GM19468 (cell line): ENCODE data around the gene DYNC2I2.

ENCODE experiments used
- ATAC-seq: cut with Tn5 transposase; IDR thresholded peaks from one replicate; pipeline ENCODE4 v1.9.1; 2021; ENCODE audit warnings: mild to moderate bottlenecking, moderate library complexity, moderate number of reproducible peaks; ENCODE audit not compliant: unreplicated experiment; ENCODE audit errors: extremely low read depth

DYNC2I2 gene

DNA sequence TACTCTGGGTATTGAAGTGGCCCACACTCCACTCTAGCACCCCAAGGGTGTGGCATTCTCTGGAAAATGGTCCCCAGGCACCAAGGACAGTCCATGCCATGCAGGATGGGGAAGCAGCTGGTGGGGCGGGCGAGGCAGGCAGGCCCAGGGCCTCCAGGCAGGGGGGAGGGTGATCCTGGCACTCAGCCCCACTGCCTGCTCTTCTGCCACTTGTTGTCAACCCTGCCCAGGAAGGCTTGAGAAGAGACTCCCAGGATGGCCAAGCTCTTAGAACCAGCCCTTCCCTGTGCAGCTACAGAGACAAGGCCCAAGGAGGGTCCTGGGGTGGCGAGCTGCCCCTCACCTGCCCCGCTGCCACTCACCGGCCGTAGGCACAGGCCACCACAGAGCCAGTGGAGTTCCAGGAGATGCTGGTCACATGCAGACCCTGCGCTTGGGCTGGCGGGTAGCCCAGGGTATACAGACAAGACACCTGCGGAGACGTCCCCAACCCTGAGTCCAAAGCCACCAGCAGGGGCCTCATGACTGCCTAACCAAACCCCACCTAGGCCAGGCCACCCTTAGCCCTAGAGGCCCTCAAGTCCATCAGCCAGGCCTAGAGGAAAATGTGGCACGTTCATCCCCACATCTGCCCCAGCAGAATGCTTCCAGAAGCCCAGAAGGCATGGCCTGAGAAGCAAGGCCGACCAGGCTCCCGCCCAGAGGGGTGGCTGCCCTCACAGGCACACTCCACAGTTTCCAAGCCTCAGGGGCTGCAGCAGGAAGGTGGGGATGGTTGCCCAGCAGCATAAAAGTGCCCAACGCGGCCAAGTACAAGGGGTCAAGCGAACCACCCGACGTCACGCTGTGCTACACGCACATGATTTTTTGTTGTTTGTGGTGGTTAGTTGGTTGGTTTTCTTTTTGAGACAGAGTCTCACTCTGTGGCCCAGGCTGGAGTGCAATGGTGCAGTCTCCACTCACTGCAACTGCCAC, 19.8 kb downstream of the DYNC2I2 start:
- ATAC-seq = no peak

DNA sequence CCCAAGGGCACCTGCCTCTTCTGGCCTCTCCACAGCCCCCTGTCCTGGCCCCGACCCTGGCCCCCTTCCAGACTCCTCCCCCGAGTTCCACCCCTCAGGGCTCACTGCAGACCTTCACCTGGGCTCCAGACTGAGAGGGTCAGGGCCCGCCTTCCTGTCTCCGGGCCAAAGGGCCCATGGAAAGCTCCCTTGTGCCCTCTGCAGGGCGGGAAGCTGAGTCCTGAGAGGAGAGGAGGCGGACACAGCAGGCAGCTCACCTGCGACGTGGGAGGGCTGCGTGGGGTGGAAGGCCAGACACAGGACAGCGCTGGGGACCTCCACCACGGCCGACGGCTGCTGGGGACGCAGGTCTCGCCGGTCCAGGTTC, 20.6 kb downstream of the DYNC2I2 start:
- ATAC-seq = no peak

DNA sequence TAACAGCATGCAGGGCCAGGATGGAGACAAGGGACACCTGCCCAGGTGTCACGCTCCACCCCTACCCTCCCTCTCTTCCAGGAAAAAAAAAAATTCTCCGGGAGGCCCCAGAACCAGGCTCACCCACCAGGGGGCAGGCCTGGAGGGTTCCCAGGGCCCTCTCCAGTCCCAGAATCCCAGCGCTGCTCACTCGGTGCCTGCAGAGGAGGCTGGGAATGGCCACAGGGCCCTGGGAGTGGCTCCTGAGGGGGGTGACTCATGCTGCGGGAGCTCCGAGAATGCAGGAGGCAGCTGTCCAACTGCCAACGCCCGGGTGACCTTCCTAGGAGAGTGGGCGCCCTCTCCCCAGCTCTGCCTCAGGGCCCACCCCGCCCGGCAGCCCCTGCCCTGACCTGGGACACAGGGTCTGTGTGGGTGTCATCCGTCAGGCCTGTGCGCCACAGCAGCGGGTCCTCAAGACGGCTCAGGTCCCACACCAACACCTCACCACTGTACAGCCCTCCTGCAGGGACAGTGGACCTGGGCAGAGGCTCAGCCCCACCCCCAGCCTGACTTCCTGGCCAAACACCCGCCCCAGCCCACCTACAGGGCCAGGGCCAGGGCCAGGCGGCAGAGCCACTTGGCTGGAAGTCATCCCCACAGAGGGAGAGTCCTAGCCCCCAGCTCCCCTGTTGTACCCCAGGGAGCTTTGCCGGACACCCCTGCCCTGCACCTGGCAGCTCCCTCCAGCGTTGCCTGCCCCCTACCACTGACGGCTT, 21.2 kb downstream of the DYNC2I2 start:
- no peak for ATAC-seq

DNA sequence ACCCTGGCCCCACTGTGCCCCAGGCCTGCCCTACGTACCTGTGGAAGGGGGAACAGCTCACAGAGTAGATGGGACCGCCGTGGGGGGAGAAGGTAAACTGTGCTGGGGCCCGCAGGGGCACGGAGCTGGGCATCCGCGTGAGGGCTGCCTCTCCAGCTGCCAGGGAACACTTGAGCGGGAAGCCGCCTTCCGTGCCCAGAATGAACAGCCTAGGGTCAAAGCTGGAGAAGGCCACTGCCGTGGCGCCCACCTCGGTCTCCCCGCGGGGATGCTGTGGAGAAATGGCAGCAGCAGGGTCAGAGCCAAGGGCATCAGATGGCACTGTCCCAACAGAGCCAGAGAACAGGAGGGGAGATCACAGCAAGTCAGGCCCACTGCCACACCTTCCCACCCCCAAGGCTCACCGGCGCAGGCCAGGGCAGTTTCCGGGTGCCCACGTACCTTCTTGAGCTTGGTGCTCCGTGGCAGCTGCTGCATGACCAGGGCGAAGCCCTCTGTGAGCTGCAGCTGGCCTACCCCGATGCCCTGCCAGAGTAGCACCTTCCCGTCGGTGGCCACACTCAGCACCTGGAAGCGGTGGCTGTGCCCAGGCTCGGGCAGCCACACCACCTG, 21.9 kb downstream of the DYNC2I2 start:
- no peak for ATAC-seq

DNA sequence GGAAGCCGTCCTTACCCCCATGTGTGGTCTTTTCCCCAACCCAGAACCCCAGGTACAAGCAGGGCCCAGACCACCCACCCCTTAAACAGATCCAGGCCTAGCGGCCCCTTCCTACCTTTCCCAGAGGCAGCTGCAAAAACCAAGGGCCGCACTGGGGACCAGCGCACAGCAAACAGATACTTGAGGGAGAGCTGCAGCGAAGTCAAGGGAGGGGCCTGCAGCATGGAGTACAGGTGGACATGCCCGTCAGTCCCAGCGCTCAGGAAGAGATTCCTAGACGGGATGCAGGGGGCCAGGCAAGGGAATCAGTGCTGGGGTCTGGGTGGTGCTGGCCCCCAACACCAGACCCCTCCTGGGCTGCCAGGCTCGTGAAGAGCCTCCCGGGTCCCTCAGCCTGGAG, 22.5 kb downstream of the DYNC2I2 start:
- no peak for ATAC-seq

DNA sequence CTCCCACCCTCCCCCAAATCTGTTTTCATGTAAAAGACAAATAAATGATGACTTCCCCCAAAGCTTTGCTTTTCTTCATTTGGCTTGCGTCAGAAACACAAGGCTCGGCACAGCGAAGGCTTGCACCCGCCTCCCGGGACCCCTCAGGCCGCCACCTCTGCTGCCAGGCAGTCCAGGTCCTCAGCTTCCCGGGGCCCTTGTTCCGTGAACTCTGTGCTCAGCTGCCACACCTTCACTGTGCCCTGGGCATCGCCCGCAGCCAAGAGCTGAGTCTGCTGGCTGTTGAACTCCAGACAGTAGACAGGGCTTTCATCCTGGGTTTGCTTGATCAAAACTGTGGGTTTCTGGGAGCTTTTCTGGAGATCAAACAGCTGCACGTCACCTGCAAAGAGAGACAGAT, 23.0 kb downstream of the DYNC2I2 start:
- ATAC-seq = no peak

DNA sequence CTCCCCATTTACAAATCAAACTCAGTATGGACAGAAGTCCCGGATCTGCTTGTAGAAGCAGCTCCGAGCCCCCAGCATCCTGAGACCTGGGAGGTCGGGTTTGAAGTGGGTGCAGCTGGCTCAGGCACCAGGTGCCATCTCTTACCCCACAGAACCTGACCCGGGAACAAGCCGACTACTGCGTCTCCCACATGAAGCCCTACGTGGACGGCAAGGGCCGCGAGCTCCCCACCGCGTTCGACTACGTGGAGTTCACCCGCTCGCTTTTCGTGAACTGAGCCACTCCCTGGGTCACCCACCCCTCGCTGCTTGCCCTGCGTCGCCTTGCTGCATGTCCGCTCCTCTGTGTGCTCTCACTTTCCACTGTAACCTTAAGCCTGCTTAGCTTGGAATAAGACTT, 23.6 kb downstream of the DYNC2I2 start:
- ATAC-seq = no peak

DNA sequence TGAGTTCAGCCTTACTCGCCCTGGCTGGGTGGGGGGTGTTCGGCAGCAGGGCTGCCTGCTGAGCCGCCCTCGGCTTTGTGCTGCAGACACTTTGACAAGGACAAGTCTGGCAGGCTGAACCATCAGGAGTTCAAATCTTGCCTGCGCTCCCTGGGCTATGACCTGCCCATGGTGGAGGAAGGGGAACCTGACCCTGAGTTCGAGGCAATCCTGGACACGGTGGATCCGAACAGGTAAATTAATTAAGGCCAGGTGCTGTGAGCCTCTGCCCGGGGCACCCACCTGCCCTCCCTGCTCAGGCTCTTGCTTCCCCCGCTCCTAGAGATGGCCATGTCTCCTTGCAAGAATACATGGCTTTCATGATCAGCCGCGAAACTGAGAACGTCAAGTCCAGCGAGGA, 24.2 kb downstream of the DYNC2I2 start:
- no peak for ATAC-seq

DNA sequence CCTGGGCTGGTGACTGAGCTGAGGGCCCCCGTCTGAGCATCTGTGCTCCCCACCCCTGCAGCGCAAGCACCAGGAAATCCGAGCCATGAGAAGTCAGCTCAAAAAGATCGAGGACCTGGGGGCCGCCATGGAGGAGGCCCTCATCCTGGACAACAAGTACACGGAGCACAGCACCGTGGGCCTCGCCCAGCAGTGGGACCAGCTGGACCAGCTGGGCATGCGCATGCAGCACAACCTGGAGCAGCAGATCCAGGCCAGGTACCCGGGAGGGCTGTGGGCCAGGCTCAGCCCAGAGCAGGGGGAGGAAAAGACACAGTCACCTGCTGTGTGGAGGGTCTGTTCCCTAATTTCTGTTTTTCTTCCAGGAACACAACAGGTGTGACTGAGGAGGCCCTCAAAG, 24.6 kb downstream of the DYNC2I2 start:
- ATAC-seq = no peak

DNA sequence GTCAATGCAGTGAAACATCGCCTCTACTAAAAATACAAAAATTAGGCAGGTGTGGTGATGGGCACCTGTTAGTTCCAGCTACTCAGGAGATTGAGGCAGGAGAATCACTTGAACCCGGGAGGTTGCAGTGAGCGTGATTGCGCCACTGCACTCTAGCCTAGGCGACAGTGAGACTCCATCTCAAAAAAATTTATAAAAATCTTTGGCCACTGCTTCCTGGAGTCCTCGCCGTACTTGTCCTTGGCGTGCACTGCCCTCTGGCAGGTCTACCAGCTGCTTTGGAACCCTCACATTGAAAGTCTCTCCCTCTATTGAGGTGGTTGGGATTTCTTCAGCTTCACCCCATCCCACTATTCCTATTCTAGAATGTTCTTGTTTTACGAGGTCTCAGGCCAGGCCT, 25.0 kb downstream of the DYNC2I2 start:
- ATAC-seq = no peak

DNA sequence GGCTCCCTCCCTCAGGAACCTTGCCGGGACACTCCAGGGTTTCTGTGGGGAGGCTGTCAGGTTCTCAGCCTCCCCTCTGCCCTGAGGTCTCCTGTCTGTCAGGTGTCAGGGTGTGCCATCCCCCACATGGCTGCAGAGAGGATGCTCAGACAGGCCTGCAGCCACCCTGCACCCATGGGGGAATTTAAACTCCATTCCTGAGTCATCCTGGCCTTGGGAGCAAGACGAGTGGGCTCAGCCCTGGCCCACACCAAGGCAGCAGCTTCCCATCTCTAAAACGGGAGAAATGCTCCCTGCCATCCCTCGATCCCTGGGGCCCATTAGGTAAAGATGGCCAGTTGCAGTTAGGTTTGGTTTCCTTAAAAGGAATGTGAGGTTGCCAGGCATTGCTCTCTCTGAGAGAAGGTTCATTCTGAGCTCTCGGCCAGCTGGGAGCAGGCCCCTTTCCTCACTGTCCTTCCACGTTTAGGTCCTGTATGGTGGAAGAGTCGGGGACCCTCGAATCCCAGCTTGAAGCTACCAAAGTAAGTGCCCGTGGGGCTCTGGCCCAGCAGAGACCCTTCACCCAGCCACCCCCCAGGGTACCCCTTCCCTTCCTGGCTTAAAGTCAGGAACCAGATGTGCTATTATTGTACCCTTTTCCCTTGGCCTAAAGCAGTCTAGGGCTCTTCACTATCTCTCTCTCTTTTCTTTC, 26.6 kb downstream of the DYNC2I2 start:
- no peak for ATAC-seq

DNA sequence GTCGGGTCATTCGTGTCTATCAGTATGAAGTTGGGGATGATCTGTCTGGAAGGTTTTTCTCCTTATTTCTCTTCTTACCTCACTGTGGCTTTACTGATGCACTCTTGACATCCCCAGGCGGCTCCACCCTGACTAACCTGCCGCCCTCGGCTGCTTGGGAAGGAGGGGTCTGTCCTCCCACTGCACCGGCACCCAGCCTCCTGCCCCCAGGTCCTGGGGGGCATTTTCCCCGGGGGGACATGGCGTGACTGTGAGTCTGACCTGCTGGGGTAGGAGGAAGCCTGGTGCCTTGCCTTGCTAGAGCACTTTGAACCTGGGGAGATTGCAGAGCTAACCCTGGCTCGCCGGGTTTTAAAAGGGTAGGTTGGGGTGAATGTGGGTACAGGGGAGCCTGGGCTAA, 27.5 kb downstream of the DYNC2I2 start:
- ATAC-seq = no peak

DNA sequence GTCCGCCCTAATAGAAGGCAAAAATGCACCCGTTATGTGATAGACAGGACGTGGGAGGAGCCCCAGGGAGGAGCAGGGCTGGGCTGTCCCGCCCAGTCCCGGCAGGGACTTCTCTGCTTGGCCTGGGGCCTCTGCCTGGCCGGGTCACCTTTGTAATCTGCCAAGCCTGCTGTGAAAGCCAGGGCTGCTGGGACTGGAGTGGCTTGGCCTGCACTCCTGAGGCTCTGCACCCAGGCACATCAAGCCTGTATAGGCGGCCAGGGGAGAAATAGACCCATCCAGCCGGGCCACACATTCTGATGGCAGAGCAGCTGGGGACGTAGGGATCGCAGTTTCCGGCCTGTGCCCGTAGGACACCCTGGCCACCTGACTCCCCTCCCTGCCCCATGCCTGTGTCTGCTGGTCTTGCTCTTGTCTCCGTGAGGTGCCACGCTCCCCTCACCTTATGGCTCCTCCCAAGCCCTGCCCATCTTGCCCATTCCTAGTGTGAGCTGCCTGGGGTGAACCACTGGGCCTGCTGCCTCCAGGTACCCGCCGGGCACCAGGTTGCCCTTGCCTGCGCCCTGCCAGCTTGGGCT, 28.1 kb downstream of the DYNC2I2 start:
- no peak for ATAC-seq

DNA sequence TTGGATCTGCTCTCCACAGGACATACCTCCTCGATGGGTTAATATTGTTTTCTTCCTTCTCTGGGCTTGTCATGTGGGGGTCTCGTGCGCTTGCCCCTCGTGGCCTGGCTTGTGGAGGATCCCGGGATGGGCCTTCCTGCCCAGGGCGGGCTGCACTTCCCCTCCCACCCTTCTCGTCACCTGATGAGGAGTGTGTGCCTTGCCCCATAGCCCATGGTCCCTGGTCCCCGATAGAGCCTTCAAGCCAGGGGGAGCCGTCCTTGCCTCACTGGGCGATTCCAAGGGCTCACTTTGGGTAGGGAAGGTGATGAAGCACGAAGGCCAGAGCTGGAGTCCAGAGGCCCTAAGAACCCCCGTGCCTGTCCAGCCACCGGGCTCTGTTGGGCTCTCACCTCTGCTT, 28.7 kb downstream of the DYNC2I2 start:
- ATAC-seq = no peak

DNA sequence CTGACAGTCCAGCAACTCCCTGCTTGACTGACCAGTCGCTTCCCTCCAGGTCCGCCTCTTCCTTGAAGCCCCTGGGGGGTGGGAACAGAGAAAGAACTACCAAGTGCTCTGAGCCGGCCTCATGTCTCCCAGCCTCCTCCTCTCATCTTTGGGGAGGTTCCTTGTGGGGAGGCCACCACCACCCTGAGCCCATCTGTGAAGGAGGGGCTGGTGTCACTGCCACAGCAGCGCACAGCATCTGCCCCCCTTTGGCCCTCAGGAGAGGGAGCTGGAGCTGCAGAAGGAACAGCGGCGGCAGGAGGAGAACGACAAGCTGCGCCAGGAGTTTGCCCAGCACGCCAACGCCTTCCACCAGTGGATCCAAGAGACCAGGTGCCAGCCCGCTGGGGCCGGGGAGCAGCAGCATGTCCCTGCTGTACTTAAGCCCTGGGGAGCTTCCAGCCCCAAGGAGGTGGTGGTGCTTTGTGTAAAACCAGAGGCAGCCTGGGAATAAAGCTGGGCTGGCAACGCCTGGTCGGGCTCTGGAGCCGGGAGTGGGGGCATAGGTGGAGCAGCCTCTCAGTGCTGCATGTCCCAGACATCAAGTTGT, 29.4 kb downstream of the DYNC2I2 start:
- no peak for ATAC-seq

DNA sequence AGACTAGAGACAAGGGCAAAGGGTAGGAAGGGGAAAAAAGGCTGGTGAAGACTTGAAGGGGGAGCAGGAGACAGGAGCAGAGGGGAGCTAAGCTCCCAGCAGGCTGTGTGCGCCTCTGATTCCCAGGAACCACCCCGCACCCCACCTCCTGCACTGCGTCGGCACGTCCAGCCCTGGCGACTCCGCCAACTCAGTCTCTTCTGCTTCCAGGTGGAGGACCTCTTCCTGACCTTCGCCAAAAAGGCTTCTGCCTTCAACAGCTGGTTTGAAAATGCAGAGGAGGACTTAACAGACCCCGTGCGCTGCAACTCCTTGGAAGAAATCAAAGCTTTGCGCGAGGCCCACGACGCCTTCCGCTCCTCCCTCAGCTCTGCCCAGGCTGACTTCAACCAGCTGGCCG, 30.5 kb downstream of the DYNC2I2 start:
- ATAC-seq = no peak

DNA sequence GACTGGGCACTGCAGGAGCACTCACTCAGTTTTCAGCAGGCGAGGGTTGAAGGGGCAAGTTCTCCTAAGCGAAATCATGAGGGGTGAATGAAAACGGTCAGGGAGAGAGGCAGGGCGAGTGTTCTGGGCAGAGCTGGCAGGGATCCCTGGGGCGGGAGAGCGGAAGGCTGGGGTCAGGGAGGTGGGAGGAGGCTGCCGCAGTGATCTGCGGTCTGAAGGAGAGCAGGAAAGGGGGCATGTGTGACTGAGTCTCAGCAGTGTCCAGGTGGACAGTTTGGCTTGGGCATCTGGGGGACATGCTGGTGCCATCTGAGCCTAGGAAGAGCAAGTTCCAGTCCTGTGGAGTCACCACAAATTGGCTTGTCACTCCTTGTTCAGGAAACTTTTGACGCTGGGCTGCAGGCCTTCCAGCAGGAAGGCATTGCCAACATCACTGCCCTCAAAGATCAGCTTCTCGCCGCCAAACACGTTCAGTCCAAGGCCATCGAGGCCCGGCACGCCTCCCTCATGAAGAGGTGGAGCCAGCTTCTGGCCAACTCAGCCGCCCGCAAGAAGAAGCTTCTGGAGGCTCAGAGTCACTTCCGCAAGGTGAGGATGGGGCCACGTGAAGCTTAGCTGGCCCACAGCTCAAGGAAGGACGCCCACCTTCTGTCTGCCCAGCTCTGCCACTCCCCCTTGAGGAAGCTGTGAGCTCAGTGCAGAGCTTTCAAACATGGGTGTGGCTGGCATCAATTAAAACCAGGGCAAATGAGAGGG, 31.1 kb downstream of the DYNC2I2 start:
- ATAC-seq = no peak

DNA sequence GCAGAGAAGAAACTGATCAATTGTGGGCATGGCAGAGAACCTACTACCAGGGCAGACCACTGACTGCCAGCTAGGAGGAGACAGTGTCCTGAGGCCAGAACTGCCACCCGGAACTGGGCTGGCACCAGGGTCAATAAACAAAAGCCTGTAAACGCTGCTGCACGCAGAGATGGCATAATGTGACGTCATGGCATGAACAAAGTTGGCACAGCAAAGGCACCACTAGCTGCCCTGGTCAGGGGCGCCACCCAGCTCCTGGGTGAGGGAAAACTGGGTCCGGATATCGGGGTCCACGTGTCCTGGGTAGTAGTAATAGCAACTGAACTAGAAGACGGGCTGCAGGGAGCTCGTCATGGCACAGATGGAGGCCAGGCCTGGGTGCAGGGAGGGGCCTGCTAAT, 32.1 kb downstream of the DYNC2I2 start:
- no peak for ATAC-seq
